Retinal pigment epithelial cell (primary cell): Measurements from ENCODE around the gene SDK1.

Experiments
- DNase-seq: peaks from one replicate; pipeline ENCODE4 v3.0.0-alpha.2; 2010; ENCODE audit warnings: low read depth
- H3K4me3 ChIP-seq: 2 replicates; pipeline ENCODE4 v1.5.1; 2011; ENCODE audit warnings: mild to moderate bottlenecking, low read length, control low read depth, moderate library complexity
- CTCF ChIP-seq: conservative IDR thresholded peaks from 2 replicates; pipeline ENCODE4 v1.5.1; 2011; ENCODE audit warnings: low read depth, low read length, control low read depth, inconsistent platforms

Gene SDK1

GRCh38 chr7:4218481-4218880, 917.4 kb downstream of the SDK1 start:
- TF ChIP-seq CTCF, result no peak
- no peak for DNase-seq
- no peak overlapping the region for H3K4me3 ChIP-seq

GRCh38 chr7:4220011-4220410, 919.0 kb downstream of the SDK1 start:
- no peak for TF ChIP-seq CTCF
- no peak for DNase-seq
- no peak overlapping the region for H3K4me3 ChIP-seq

GRCh38 chr7:4221043-4221442, 920.0 kb downstream of the SDK1 start:
- H3K4me3 ChIP-seq, result no peak overlapping the region
- DNase-seq, result no peak
- no peak for TF ChIP-seq CTCF

- no peak overlapping the region for H3K4me3 ChIP-seq
- no peak for TF ChIP-seq CTCF
- no peak for DNase-seq
Observed at GRCh38 chr7:4222676-4223075, 921.6 kb downstream of the SDK1 start.

GRCh38 chr7:4225361-4225771, 924.3 kb downstream of the SDK1 start:
- DNase-seq, result no peak
- no peak overlapping the region for H3K4me3 ChIP-seq
- no peak for TF ChIP-seq CTCF

- DNase-seq, result no peak
- no peak overlapping the region for H3K4me3 ChIP-seq
- TF ChIP-seq CTCF, result no peak
Observed at GRCh38 chr7:4225881-4226523, 925.0 kb downstream of the SDK1 start.

- no peak for TF ChIP-seq CTCF
- no peak for DNase-seq
- H3K4me3 ChIP-seq, result no peak overlapping the region
Observed at GRCh38 chr7:4226524-4226882, 925.5 kb downstream of the SDK1 start.
